ENCODE data around the gene CLMN.
A peak's percentile ranks its signal among the peaks of the same experiment; 100 is the strongest.

The CLMN gene

DNA sequence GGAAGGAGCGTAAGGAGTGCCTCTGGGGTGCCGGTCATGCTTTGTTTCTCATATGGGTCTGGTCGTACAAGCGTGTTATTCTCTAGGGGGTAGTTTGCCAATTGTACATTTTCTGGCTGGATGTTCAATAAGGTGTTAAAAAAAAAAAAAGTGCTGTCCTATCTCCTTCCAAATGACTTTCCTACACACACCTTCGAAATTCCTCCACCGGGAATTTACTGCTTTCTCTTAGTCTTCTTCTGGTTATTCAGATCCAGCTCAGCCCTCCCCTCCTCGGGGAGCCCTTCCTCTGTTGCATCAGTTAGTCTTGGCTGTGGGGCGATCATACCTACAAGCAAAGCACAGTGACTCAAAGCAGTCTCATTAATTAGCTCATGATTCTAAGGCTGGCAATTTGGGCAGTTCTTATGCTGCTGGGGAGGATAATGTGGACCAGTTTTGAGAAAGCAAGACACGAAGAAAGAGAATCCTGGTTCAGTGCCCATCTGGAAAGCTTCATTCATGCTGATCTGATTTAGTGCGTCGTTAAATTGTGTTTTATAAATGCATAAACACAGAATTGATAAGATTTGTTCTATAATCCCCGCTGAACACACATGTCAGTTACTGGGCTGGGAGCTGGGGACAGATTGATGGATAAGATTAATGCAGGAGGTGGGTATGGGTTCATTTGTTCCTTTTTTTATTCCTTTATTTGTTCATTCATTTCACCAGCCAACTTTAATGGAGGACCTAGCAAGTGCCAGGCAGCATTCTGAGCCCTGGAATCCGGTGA is 9.2 kb upstream of the CLMN start:
- no peak for DNase-seq
- H3K9me3 Mint-ChIP-seq, result peaks cover 20% of the 10 kb centered on the region
- H3K27me3 Mint-ChIP-seq (ENCODE audit: low read depth, poor library complexity), result peaks cover 27% of the 10 kb centered on the region
- H3K27ac Mint-ChIP-seq, result peak overlapping the region; percentile 37
- H3K36me3 Mint-ChIP-seq (ENCODE audit: low read depth), result no peaks in the 10 kb centered on the region
- H3K4me1 Mint-ChIP-seq, result peaks cover 9% of the 10 kb centered on the region
- TF ChIP-seq, protein P1, sequence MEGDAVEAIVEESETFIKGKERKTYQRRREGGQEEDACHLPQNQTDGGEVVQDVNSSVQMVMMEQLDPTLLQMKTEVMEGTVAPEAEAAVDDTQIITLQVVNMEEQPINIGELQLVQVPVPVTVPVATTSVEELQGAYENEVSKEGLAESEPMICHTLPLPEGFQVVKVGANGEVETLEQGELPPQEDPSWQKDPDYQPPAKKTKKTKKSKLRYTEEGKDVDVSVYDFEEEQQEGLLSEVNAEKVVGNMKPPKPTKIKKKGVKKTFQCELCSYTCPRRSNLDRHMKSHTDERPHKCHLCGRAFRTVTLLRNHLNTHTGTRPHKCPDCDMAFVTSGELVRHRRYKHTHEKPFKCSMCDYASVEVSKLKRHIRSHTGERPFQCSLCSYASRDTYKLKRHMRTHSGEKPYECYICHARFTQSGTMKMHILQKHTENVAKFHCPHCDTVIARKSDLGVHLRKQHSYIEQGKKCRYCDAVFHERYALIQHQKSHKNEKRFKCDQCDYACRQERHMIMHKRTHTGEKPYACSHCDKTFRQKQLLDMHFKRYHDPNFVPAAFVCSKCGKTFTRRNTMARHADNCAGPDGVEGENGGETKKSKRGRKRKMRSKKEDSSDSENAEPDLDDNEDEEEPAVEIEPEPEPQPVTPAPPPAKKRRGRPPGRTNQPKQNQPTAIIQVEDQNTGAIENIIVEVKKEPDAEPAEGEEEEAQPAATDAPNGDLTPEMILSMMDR (IDR thresholded peaks at IDR 0.05), result no peak
- no peak overlapping the region for H3K4me3 Mint-ChIP-seq

GRCh38 chr14:95327558-95328374 is 8.1 kb upstream of the CLMN start:
- Mint-ChIP-seq H3K4me1 (peaks cover 9% of the 10 kb centered on the region), H3K27me3 (ENCODE audit: low read depth, poor library complexity) (peaks cover 31% of the 10 kb centered on the region), H3K9me3 (peaks cover 20% of the 10 kb centered on the region), H3K36me3 (ENCODE audit: low read depth) (no peaks in the 10 kb centered on the region), H3K27ac (no peak overlapping the region), H3K4me3 (no peak overlapping the region)
- TF ChIP-seq, protein P1 (IDR thresholded peaks at IDR 0.05), result no peak
- DNase-seq, result no peak

GRCh38 chr14:95326987-95327386 is 7.3 kb upstream of the CLMN start:
- Mint-ChIP-seq H3K4me1 (peaks cover 13% of the 10 kb centered on the region), H3K27me3 (ENCODE audit: low read depth, poor library complexity) (peaks cover 30% of the 10 kb centered on the region), H3K9me3 (peaks cover 20% of the 10 kb centered on the region), H3K27ac (no peak overlapping the region), H3K4me3 (no peak overlapping the region), H3K36me3 (ENCODE audit: low read depth) (no peaks in the 10 kb centered on the region)
- TF ChIP-seq, protein P1 (IDR thresholded peaks at IDR 0.05), result no peak
- DNase-seq, result no peak

GRCh38 chr14:95323917-95324316 is 4.2 kb upstream of the CLMN start:
- peaks cover 19% of the 10 kb centered on the region for H3K9me3 Mint-ChIP-seq
- no peak for DNase-seq
- H3K4me1 Mint-ChIP-seq, result peaks cover 32% of the 10 kb centered on the region
- no peak overlapping the region for H3K27ac Mint-ChIP-seq
- no peak overlapping the region for H3K4me3 Mint-ChIP-seq
- TF ChIP-seq, protein P1 (IDR thresholded peaks at IDR 0.05), result no peak
- H3K27me3 Mint-ChIP-seq (ENCODE audit: low read depth, poor library complexity), result peaks cover 31% of the 10 kb centered on the region
- H3K36me3 Mint-ChIP-seq (ENCODE audit: low read depth), result no peaks in the 10 kb centered on the region

GRCh38 chr14:95323361-95323760 is 3.7 kb upstream of the CLMN start:
- no peaks in the 10 kb centered on the region for H3K36me3 Mint-ChIP-seq (ENCODE audit: low read depth)
- TF ChIP-seq, protein P1 (IDR thresholded peaks at IDR 0.05), result no peak

More at GRCh38 chr14:95323361-95323760, 3.7 kb upstream of the CLMN start:
- DNase-seq, result no peak
- Mint-ChIP-seq H3K27ac (no peak overlapping the region), H3K9me3 (peaks cover 17% of the 10 kb centered on the region), H3K27me3 (ENCODE audit: low read depth, poor library complexity) (peaks cover 34% of the 10 kb centered on the region), H3K4me3 (no peak overlapping the region), H3K4me1 (peaks cover 32% of the 10 kb centered on the region)

Measured in nephron progenitor cell (in vitro differentiated cells).